ENCODE results near the gene ACTMAP.
A peak's percentile ranks its signal among the peaks of the same experiment; 100 is the strongest.

Gene ACTMAP

GRCh38 chr19:40726279-40726678 lies 24.0 kb downstream of the ACTMAP start:
- in situ Hi-C loops (cut with HindIII; ENCODE audit: low pct_ligation_motif_present, low pct_unique_long_range_greater_than_20kb, low sequenced_read_pairs): no loop called here
- no peak for DNase-seq

GRCh38 chr19:40724855-40725254 lies 25.4 kb downstream of the ACTMAP start:
- no peak for DNase-seq
- in situ Hi-C loops (cut with HindIII; ENCODE audit: low pct_ligation_motif_present, low pct_unique_long_range_greater_than_20kb, low sequenced_read_pairs): no loop called here

DNA sequence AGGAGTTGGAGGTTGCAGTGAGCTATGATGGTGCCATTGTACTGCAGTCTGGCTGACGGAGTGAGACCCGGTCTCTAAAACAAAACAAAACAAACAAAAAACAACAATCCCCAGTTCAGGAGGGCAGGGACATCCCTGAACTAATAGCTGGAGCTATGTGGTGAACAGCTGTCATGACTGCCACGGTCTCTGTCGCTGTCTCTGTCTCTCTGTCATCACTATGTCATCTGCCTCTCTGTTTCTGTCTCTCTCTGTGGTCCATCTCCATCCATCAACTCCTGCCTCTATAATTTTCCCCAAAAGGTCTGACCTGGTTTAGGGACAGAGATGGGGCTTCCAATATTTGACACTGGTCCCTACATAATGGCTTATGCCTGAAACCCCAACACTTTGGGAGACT lies 26.0 kb downstream of the ACTMAP start:
- in situ Hi-C loops (cut with HindIII; ENCODE audit: low pct_ligation_motif_present, low pct_unique_long_range_greater_than_20kb, low sequenced_read_pairs): no loop called here
- DNase-seq: no peak

GRCh38 chr19:40723661-40724254 lies 26.5 kb downstream of the ACTMAP start:
- in situ Hi-C loops (cut with HindIII; ENCODE audit: low pct_ligation_motif_present, low pct_unique_long_range_greater_than_20kb, low sequenced_read_pairs): no loop called here

DNA sequence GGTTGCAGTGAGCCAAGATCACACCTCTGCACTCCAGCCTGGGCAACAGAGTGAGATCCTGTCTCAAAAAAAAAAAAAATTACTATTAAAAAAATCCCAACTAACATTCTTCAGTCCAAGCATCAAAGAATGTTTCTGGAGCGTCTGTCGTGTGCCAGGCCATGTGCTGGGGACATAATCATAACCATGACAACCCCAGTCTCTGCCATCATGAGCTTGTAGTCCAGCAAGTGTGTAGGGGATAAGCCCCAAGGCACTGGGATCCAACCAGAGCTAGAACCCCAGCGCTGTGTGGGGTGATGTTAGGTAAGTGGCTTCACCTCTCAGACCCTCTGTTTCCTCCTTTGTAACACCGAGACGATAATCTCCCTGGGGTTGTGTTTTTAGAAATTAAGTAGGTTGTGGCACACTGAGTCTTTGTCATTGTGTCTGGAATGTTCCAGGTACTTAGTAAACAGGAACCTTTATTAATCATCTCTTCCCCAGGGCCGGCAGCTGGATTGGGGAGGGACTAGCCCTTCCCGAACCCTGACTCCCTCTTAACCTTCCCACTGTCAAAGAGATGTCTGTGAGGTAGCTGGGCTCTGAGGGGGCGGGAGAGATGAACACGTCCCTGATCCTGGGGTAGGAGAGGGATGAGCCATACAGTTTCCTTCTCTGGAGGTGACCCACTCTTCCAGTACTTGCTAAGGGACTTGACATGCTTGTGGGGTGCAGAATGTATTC lies 28.2 kb downstream of the ACTMAP start:
- in situ Hi-C loops (cut with HindIII; ENCODE audit: low pct_ligation_motif_present, low pct_unique_long_range_greater_than_20kb, low sequenced_read_pairs): no loop called here
- DNase-seq: no peak

More at GRCh38 chr19:40723661-40724254, 26.5 kb downstream of the ACTMAP start:
- no peak for DNase-seq

DNA sequence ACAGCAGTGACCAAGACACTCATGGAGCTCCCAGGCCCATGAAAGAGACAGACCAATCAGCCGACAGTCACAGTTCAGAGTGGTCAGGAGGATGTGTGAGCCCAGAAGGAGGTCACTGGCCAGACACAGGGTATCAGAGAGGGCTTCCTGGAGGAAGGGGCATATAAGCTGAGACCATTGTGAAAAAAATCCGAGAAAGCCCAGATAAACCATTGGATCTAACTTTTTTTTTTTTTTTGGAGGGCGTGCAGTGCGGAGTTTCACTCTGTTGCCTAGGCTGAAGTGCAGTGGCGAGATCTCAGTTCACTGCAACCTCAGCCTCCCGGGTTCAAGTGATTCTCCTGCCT lies 29.2 kb downstream of the ACTMAP start:
- in situ Hi-C loops (cut with HindIII; ENCODE audit: low pct_ligation_motif_present, low pct_unique_long_range_greater_than_20kb, low sequenced_read_pairs): no loop called here
- no peak for DNase-seq

GRCh38 chr19:40719414-40719894 lies 30.8 kb downstream of the ACTMAP start:
- DNase-seq: no peak
- in situ Hi-C loops (cut with HindIII; ENCODE audit: low pct_ligation_motif_present, low pct_unique_long_range_greater_than_20kb, low sequenced_read_pairs): no loop called here

DNA sequence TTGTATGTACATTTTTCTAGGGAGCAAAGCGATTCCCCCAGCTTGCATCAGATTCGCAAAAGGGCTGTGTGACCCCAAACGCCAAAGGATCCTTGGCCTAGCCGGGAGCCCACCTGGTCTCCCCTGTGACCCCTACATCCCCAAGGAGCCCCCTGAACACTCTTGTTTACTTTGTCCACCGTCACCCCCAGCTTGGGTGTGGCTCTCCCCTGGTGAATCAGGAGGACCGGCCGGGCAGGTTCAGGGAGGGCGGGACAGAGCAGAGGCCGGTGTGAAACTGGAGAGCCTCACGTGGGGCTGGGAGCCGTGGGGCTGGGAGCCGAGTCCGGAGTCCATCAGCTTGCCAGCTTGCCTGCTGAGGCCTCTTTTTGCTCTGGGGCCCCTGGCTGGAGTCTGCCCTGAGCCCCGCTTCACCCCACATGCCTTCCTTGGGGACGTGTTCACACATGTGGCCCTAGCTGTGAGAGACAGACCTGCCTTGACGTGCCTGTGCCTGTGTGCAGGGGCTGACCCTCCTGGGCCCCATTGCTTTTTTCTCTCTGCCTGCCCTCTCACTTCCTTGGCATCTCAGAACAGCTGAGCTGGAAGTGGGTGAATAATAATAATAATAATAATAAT lies 31.4 kb downstream of the ACTMAP start:
- in situ Hi-C loops (cut with HindIII; ENCODE audit: low pct_ligation_motif_present, low pct_unique_long_range_greater_than_20kb, low sequenced_read_pairs): no loop called here
- peak; percentile 34 for DNase-seq

DNA sequence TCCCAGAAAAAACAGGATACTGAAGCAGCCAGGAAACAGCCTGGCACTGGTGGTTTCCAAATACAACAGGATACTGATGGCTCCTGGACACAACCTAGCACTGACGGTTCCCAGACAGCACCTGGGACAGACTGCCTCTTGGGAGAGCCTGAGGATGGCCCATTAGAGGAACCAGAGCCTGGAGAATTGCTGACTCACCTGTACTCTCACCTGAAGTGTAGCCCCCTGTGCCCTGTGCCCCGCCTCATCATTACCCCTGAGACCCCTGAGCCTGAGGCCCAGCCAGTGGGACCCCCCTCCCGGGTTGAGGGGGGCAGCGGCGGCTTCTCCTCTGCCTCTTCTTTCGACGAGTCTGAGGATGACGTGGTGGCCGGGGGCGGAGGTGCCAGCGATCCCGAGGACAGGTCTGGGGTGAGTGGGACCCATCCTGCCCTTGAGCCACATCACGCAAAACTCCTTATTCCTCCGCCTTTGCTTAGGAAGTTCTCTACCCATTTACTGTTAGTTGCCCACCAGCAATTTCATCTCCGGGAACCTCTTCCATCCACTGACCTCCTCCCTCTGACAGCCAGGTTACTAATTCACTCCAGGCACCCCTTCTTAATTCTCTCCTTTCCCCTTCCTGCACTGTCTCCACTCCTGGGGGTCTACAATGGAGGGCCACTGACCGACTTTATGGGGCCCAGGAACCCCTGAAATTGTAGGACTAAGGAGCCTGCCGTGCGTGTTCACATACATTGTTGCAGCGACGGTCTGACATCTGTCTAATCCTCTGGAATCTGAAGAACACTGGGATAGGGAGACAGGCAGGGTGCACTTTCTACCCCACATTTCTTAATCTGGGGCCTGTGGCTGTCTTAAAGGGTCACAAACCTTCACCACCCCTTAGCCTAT lies 32.1 kb downstream of the ACTMAP start:
- peak; percentile 4 for DNase-seq
- in situ Hi-C loops (cut with HindIII; ENCODE audit: low pct_ligation_motif_present, low pct_unique_long_range_greater_than_20kb, low sequenced_read_pairs): no loop called here

DNA sequence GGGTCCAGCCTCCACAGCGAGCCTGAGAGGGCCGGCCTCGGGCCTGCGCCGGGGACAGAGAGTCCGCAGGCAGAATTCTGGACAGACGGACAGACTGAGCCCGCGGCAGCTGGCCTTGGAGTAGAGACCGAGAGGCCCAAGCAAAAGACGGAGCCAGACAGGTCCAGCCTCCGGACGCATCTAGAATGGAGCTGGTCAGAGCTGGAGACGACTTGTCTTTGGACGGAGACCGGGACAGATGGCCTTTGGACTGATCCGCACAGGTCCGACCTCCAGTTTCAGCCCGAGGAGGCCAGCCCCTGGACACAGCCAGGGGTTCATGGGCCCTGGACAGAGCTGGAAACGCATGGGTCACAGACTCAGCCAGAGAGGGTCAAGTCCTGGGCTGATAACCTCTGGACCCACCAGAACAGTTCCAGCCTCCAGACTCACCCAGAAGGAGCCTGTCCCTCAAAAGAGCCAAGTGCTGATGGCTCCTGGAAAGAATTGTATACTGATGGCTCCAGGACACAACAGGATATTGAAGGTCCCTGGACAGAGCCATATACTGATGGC lies 32.9 kb downstream of the ACTMAP start:
- in situ Hi-C loops (cut with HindIII; ENCODE audit: low pct_ligation_motif_present, low pct_unique_long_range_greater_than_20kb, low sequenced_read_pairs): no loop called here
- DNase-seq: peak; percentile 13

DNA sequence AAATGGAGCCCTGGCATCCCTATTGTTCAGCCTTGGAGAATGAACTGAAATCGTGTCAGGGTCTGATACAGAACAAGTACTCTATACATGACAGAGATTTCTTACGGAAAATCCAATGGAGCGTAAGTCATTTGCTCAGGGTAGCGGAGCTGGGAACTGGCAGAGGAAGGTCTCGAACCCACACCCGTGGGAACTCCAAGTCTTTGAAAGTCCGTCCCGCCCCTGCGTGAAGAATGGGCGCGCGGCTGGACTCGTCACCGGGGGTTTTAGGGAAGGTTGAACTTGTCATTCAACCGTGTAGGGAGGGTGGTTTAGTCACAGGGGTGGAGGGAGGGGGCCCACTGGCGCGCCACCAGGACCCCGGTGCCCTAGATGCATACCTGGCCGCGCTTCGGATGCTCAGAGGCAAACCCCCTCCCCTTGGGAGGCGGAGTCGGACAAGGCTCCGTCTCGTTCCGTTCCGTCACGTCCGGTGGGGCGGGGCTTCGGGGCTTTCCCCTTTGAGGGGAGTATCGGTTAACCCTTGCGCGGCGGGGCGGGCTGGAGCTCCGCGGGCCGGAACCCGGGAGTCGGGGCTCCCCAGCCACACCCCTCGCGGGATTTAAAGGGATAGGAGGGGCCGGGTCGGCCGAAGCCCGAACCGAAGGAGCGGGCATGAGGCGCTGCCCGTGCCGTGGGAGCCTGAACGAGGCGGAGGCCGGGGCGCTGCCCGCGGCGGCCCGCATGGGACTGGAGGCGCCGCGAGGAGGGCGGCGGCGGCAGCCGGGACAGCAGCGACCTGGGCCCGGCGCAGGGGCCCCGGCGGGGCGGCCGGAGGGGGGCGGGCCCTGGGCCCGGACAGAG lies 33.6 kb downstream of the ACTMAP start, which contains the start of the genes COQ8B and ITPKC:
Gene COQ8B (minus strand): TSS at position 405 of the 843 bp plus-strand sequence. CDS start 2,254 bp downstream, outside the sequence.
Gene ITPKC (plus strand): TSS at position 631 of the 843 bp plus-strand sequence. CDS start 24 bp downstream, at position 655.
- DNase-seq: peak; percentile 98
- in situ Hi-C loops (cut with HindIII; ENCODE audit: low pct_ligation_motif_present, low pct_unique_long_range_greater_than_20kb, low sequenced_read_pairs): no loop called here

GRCh38 chr19:40716031-40716481 lies 34.2 kb downstream of the ACTMAP start:
- in situ Hi-C loops (cut with HindIII; ENCODE audit: low pct_ligation_motif_present, low pct_unique_long_range_greater_than_20kb, low sequenced_read_pairs): no loop called here
- peak; percentile 80 for DNase-seq

GRCh38 chr19:40714441-40715299 lies 35.6 kb downstream of the ACTMAP start:
- in situ Hi-C loops (cut with HindIII; ENCODE audit: low pct_ligation_motif_present, low pct_unique_long_range_greater_than_20kb, low sequenced_read_pairs): no loop called here
- DNase-seq: peak; percentile 92

GRCh38 chr19:40713939-40714338 lies 36.3 kb downstream of the ACTMAP start:
- DNase-seq: no peak
- in situ Hi-C loops (cut with HindIII; ENCODE audit: low pct_ligation_motif_present, low pct_unique_long_range_greater_than_20kb, low sequenced_read_pairs): no loop called here

DNA sequence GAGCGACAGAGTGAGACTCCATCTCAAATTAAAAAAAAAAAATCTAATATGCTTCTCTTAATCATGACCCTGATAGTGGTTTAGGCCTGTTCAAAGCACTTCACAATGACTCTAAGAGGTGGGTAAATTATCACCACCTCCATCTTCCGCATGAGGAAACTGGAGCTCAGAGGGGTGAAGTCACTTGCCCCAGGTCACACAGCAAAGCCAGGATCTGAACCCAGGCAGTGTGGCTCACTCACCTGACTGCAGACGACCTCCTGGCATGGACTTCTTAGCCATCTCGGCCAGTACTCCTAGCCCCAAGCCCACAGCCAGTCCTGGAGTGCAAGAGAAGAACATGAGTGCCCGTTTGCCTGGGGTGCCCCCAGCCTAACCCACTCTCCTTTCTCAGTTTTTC lies 40.5 kb downstream of the ACTMAP start:
- DNase-seq: no peak
- in situ Hi-C loops (cut with HindIII; ENCODE audit: low pct_ligation_motif_present, low pct_unique_long_range_greater_than_20kb, low sequenced_read_pairs): no loop called here

GRCh38 chr19:40707615-40708014 lies 42.7 kb downstream of the ACTMAP start:
- in situ Hi-C loops (cut with HindIII; ENCODE audit: low pct_ligation_motif_present, low pct_unique_long_range_greater_than_20kb, low sequenced_read_pairs): no loop called here

More at GRCh38 chr19:40707615-40708014, 42.7 kb downstream of the ACTMAP start:
- DNase-seq: no peak

Data from ACHN (cell line).